NCI-H1417 treated with DMSO at 0.1 percent for 48 hours (cell line): ENCODE measurements around the gene XPO6.
A peak's percentile ranks its signal among the peaks of the same experiment; 100 is the strongest.
"Not testable (repeated sequence)": the region's sequence is repeated elsewhere in the genome, so short reads cannot be mapped to it uniquely, and the experiment has no call there.

Experiments
- DNase-seq: peaks from one replicate; lab custom pipeline; 2025; lab: John Stamatoyannopoulos, UW

XPO6 gene

GRCh38 chr16:28211758-28212531 lies at the start of gene XPO6:
TSS of gene XPO6 (minus strand) at chr16:28211965. CDS start at chr16:28211368, 597 bp downstream.
- DNase-seq: peak; percentile 67

GRCh38 chr16:28260193-28260592 lies 48.4 kb upstream of the XPO6 start:
- no peak for DNase-seq

- no peak for DNase-seq
Observed at GRCh38 chr16:28259781-28260150, 48.0 kb upstream of the XPO6 start.

- no peak for DNase-seq
Observed at GRCh38 chr16:28259091-28259780, 47.5 kb upstream of the XPO6 start.

GRCh38 chr16:28258567-28258966 lies 46.8 kb upstream of the XPO6 start:
- DNase-seq: no peak

GRCh38 chr16:28257256-28257655 lies 45.5 kb upstream of the XPO6 start:
- DNase-seq: no peak

GRCh38 chr16:28255838-28256237 lies 44.1 kb upstream of the XPO6 start:
- no peak for DNase-seq

- DNase-seq: no peak
Observed at GRCh38 chr16:28254158-28254557, 42.4 kb upstream of the XPO6 start.

GRCh38 chr16:28250999-28251398 lies 39.2 kb upstream of the XPO6 start:
- DNase-seq: no peak

GRCh38 chr16:28249483-28249882 lies 37.7 kb upstream of the XPO6 start:
- DNase-seq: not testable (repeated sequence)

GRCh38 chr16:28241924-28242323 lies 30.2 kb upstream of the XPO6 start:
- no peak for DNase-seq

- DNase-seq: no peak
Observed at GRCh38 chr16:28237754-28238357, 26.1 kb upstream of the XPO6 start.

- DNase-seq: no peak
Observed at GRCh38 chr16:28231763-28232162, 20.0 kb upstream of the XPO6 start.

- DNase-seq: not testable (repeated sequence)
Observed at GRCh38 chr16:28223909-28224308, 12.1 kb upstream of the XPO6 start.

GRCh38 chr16:28219777-28220176 lies 8.0 kb upstream of the XPO6 start:
- DNase-seq: not testable (repeated sequence)

- no peak for DNase-seq
Observed at GRCh38 chr16:28219282-28219681, 7.5 kb upstream of the XPO6 start.

GRCh38 chr16:28218109-28218508 lies 6.3 kb upstream of the XPO6 start:
- DNase-seq: no peak

- no peak for DNase-seq
Observed at GRCh38 chr16:28217326-28217725, 5.6 kb upstream of the XPO6 start.

GRCh38 chr16:28213396-28213795 lies 1.6 kb upstream of the XPO6 start:
- no peak for DNase-seq

GRCh38 chr16:28212532-28212873 lies 738 bp upstream of the XPO6 start:
- DNase-seq: no peak

GRCh38 chr16:28210979-28211588 lies 681 bp downstream of the XPO6 start:
- DNase-seq: no peak

- DNase-seq: no peak
Observed at GRCh38 chr16:28210264-28210663, 1.5 kb downstream of the XPO6 start.

- DNase-seq: no peak
Observed at GRCh38 chr16:28208824-28209223, 2.9 kb downstream of the XPO6 start.
